Karpas-422 (cell line): ENCODE data around the gene MEDAG. TPM values are rescaled to one million over a fixed set of nuclear protein-coding genes. Genes with fewer than 3 reads are reported as not detected.

Experiments
- DNase-seq: peaks from one replicate; pipeline ENCODE4 v3.0.0-alpha.2; 2015
- H2AFZ ChIP-seq: fragments of 200-600 bp; sonication (generic); 2 replicates; pipeline ENCODE4 v1.6.1; 2014; ENCODE audit warnings: antibody characterized with exemption, low read length, mixed read lengths
- H3K27ac ChIP-seq: fragments of 200-600 bp; sonication (generic); 2 replicates; pipeline ENCODE4 v1.5.1; 2014; ENCODE audit warnings: mild to moderate bottlenecking, low read length, moderate library complexity
- H3K27me3 ChIP-seq: fragments of 200-600 bp; sonication (generic); 2 replicates; pipeline ENCODE4 v1.6.1; 2014; ENCODE audit warnings: low read length, mixed read lengths
- H3K36me3 ChIP-seq: fragments of 200-600 bp; sonication (generic); 2 replicates; pipeline ENCODE4 v1.6.1; 2014; ENCODE audit warnings: low read length, mixed read lengths; ENCODE audit not compliant: insufficient read depth
- H3K4me1 ChIP-seq: fragments of 200-600 bp; sonication (generic); 2 replicates; pipeline ENCODE4 v1.6.1; 2014; ENCODE audit warnings: mild to moderate bottlenecking, low read length, mixed read lengths
- H3K4me2 ChIP-seq: fragments of 200-600 bp; sonication (generic); 2 replicates; pipeline ENCODE4 v1.6.1; 2014; ENCODE audit warnings: low read length, low read depth, mild to moderate bottlenecking; ENCODE audit not compliant: poor library complexity, severe bottlenecking
- H3K4me3 ChIP-seq: fragments of 200-600 bp; sonication (generic); 2 replicates; pipeline ENCODE4 v1.5.1; 2014; ENCODE audit warnings: mild to moderate bottlenecking, antibody characterized with exemption, low read length, mixed read lengths
- H3K79me2 ChIP-seq: fragments of 200-600 bp; sonication (generic); 2 replicates; pipeline ENCODE4 v1.6.1; 2014; ENCODE audit warnings: mild to moderate bottlenecking, low read length, mixed read lengths
- H3K9ac ChIP-seq: fragments of 200-600 bp; sonication (generic); 2 replicates; pipeline ENCODE4 v1.6.0; 2014; ENCODE audit warnings: low read length
- H3K9me2 ChIP-seq: fragments of 200-600 bp; sonication (generic), shearing (Covaris generic); replicated peaks from 2 replicates; pipeline ENCODE4 v1.6.0; 2014; ENCODE audit warnings: mild to moderate bottlenecking, low read length, moderate library complexity; ENCODE audit not compliant: insufficient read depth
- H3K9me3 ChIP-seq: fragments of 300-700, 200-600 bp; sonication (generic); 2 replicates; pipeline ENCODE4 v1.6.1; 2014; ENCODE audit warnings: low read length, mixed read lengths
- H4K20me1 ChIP-seq: fragments of 200-600 bp; sonication (generic); 2 replicates; pipeline ENCODE4 v1.6.1; 2014; ENCODE audit warnings: mild to moderate bottlenecking, antibody characterized with exemption, low read length, low read depth; ENCODE audit not compliant: insufficient read depth
- total RNA-seq: library from RNA; depleted of rRNA; stranded (reverse); fragments of >200 nt; shearing (Covaris generic); gene quantifications from 2 replicates; pipeline ENCODE4 v1.2.3, GENCODE V29; 2014; ENCODE audit warnings: low replicate concordance; rRNA removed

MEDAG gene
- total RNA-seq, 1 experiment from 2014 or later = not detected

GRCh38 chr13:30966101-30966500, 60.0 kb downstream of the MEDAG start:
- Histone ChIP-seq H3K9ac (no peak overlapping the region), H3K79me2 (no peaks in the 10 kb centered on the region), H4K20me1 (no peaks in the 10 kb centered on the region), H3K4me2 (no peak overlapping the region), H3K27me3 (no peaks in the 10 kb centered on the region), H3K4me3 (no peak overlapping the region), H3K9me2 (no peaks in the 10 kb centered on the region), H3K9me3 (no peaks in the 10 kb centered on the region), H3K36me3 (no peaks in the 10 kb centered on the region), H3K27ac (no peak overlapping the region), H3K4me1 (no peaks in the 10 kb centered on the region), H2AFZ (no peak overlapping the region)
- DNase-seq = no peak

- no peak overlapping the region for H3K4me3 ChIP-seq
- no peak for DNase-seq
- H3K9me2 ChIP-seq = no peaks in the 10 kb centered on the region
- no peaks in the 10 kb centered on the region for H3K27me3 ChIP-seq
- no peak overlapping the region for H3K9ac ChIP-seq
- no peaks in the 10 kb centered on the region for H3K4me1 ChIP-seq
- H3K4me2 ChIP-seq = no peak overlapping the region
- H4K20me1 ChIP-seq = no peaks in the 10 kb centered on the region
- H3K9me3 ChIP-seq = no peaks in the 10 kb centered on the region
- no peak overlapping the region for H3K27ac ChIP-seq
- no peak overlapping the region for H2AFZ ChIP-seq
- H3K36me3 ChIP-seq = no peaks in the 10 kb centered on the region
- no peaks in the 10 kb centered on the region for H3K79me2 ChIP-seq
These were observed 62.8 kb downstream of the MEDAG start for GRCh38 chr13:30968846-30969245.

- Histone ChIP-seq H3K36me3 (no peaks in the 10 kb centered on the region), H3K9me3 (no peaks in the 10 kb centered on the region), H3K9me2 (no peaks in the 10 kb centered on the region), H3K27ac (no peak overlapping the region), H3K4me3 (no peak overlapping the region), H3K4me2 (no peak overlapping the region), H3K4me1 (no peaks in the 10 kb centered on the region), H3K27me3 (no peaks in the 10 kb centered on the region), H4K20me1 (no peaks in the 10 kb centered on the region), H2AFZ (no peak overlapping the region), H3K79me2 (no peaks in the 10 kb centered on the region), H3K9ac (no peak overlapping the region)
- DNase-seq = no peak
These were observed 65.5 kb downstream of the MEDAG start for GRCh38 chr13:30971575-30971974.

GRCh38 chr13:30972888-30973377, 66.9 kb downstream of the MEDAG start:
- Histone ChIP-seq H2AFZ (no peak overlapping the region), H3K9me3 (no peaks in the 10 kb centered on the region), H3K27me3 (no peaks in the 10 kb centered on the region), H3K4me1 (no peaks in the 10 kb centered on the region), H3K79me2 (no peaks in the 10 kb centered on the region), H3K4me2 (no peak overlapping the region), H4K20me1 (no peaks in the 10 kb centered on the region), H3K9ac (no peak overlapping the region), H3K27ac (no peak overlapping the region), H3K4me3 (no peak overlapping the region), H3K9me2 (no peaks in the 10 kb centered on the region), H3K36me3 (no peaks in the 10 kb centered on the region)
- DNase-seq = no peak

- H3K4me2 ChIP-seq = no peak overlapping the region
- DNase-seq = no peak
- no peaks in the 10 kb centered on the region for H3K79me2 ChIP-seq
- H3K9ac ChIP-seq = no peak overlapping the region
- no peak overlapping the region for H3K27ac ChIP-seq
- no peaks in the 10 kb centered on the region for H3K27me3 ChIP-seq
- H4K20me1 ChIP-seq = no peaks in the 10 kb centered on the region
- no peak overlapping the region for H3K4me3 ChIP-seq
- H3K36me3 ChIP-seq = no peaks in the 10 kb centered on the region
- no peaks in the 10 kb centered on the region for H3K9me2 ChIP-seq
- H2AFZ ChIP-seq = no peak overlapping the region
- no peaks in the 10 kb centered on the region for H3K9me3 ChIP-seq
- H3K4me1 ChIP-seq = no peaks in the 10 kb centered on the region
These were observed 68.3 kb downstream of the MEDAG start for GRCh38 chr13:30974350-30974749.

Other genes starting within 250 kb of the MEDAG start
- 314 and 512 TPM in 2 replicates for gene ALOX5AP, start 170.7 kb upstream of the MEDAG start, total RNA-seq
- gene TEX26, start 26.4 kb downstream of the MEDAG start, total RNA-seq = not detected in 2 replicates